GM20431 (cell line): ENCODE measurements around the gene IL1RN.
"Not testable (repeated sequence)": the region's sequence is repeated elsewhere in the genome, so short reads cannot be mapped to it uniquely, and the experiment has no call there.

Experiments used
- in situ Hi-C: fragments of 300-500 bp; cut with MseI, MboI; formaldehyde crosslinking; loops from one replicate; pipeline ENCODE4 v1.15.0; 2020; ENCODE audit warnings: low sequenced_read_pairs; ENCODE audit not compliant: unreplicated experiment

The IL1RN gene

GRCh38 chr2:113126845-113127645 is at the start of gene IL1RN:
Gene IL1RN (plus strand): TSS chr2:113127598. CDS start chr2:113127625, 27 bp downstream.
- in situ Hi-C loops = loop anchor here (25.0 kb wide), 1 partner anchor 260 kb away; no protein-coding TSS in a partner anchor

- in situ Hi-C loops = no loop called here
Measured at GRCh38 chr2:113077921-113078320, 49.5 kb upstream of the IL1RN start.

- in situ Hi-C loops = no loop called here
Measured at GRCh38 chr2:113078350-113078839, 49.0 kb upstream of the IL1RN start.

- in situ Hi-C loops = no loop called here
Measured at GRCh38 chr2:113079131-113079530, 48.3 kb upstream of the IL1RN start.

GRCh38 chr2:113080134-113080533 is 47.3 kb upstream of the IL1RN start:
- in situ Hi-C loops = no loop called here

- in situ Hi-C loops = no loop called here
Measured at GRCh38 chr2:113081488-113082210, 45.7 kb upstream of the IL1RN start.

- in situ Hi-C loops = no loop called here
Measured at GRCh38 chr2:113083296-113083695, 44.1 kb upstream of the IL1RN start.

- in situ Hi-C loops = no loop called here
Measured at GRCh38 chr2:113084249-113085000, 43.0 kb upstream of the IL1RN start.

GRCh38 chr2:113085542-113085941 is 41.9 kb upstream of the IL1RN start:
- in situ Hi-C loops = no loop called here

GRCh38 chr2:113088213-113088992 is 39.0 kb upstream of the IL1RN start:
- in situ Hi-C loops = no loop called here

- in situ Hi-C loops = no loop called here
Measured at GRCh38 chr2:113089916-113090315, 37.5 kb upstream of the IL1RN start.

GRCh38 chr2:113091231-113091896 is 36.0 kb upstream of the IL1RN start:
- in situ Hi-C loops = no loop called here

- in situ Hi-C loops = no loop called here
Measured at GRCh38 chr2:113092864-113093612, 34.4 kb upstream of the IL1RN start.

GRCh38 chr2:113093613-113093977 is 33.8 kb upstream of the IL1RN start:
- in situ Hi-C loops = no loop called here

- in situ Hi-C loops = not testable (repeated sequence)
Measured at GRCh38 chr2:113096306-113096705, 31.1 kb upstream of the IL1RN start.

GRCh38 chr2:113096842-113097618 is 30.4 kb upstream of the IL1RN start:
- in situ Hi-C loops = not testable (repeated sequence)

GRCh38 chr2:113098041-113098440 is 29.4 kb upstream of the IL1RN start:
- in situ Hi-C loops = no loop called here

- in situ Hi-C loops = no loop called here
Measured at GRCh38 chr2:113098532-113098931, 28.9 kb upstream of the IL1RN start.
